IMR-90 (cell line): ENCODE data around the gene SATB2. TPM values are rescaled to one million over a fixed set of nuclear protein-coding genes. Genes with fewer than 3 reads are reported as not detected.

ENCODE experiments used
- ATAC-seq: fragments of 200-7000 bp; cut with Tn5 transposase; 2 replicates; pipeline ENCODE4 v1.9.1; 2020; ENCODE audit warnings: low read depth, mild to moderate bottlenecking, moderate library complexity
- BruUV-seq: library from RNA; stranded (reverse); fragments of 400-500 nt; replicated peaks from 2 replicates; lab custom pipeline; 2021; lab: Mats Ljungman, UMichigan
- CTCF ChIA-PET: fragments of 300-600 bp; formaldehyde crosslinking; extraction: SDS; loops from one replicate; lab custom pipeline; 2021; ENCODE audit warnings: antibody characterized with exemption; lab: Yijun Ruan, JAX
- POLR2A ChIA-PET: fragments of 300-600 bp; sonication (Branson Sonifier 250); formaldehyde crosslinking; loops from one replicate; lab custom pipeline; 2022; ENCODE audit warnings: antibody characterized with exemption; ENCODE audit not compliant: unreplicated experiment; lab: Charles Lee
- DNase-seq: peaks from one replicate; pipeline ENCODE4 v3.0.0; 2013
- H2AFZ ChIP-seq: replicated peaks from 2 replicates; pipeline ENCODE3; 2013; ENCODE audit warnings: low read length, mild to moderate bottlenecking; ENCODE audit not compliant: poor library complexity
- H2AK5ac ChIP-seq: 2 replicates; pipeline ENCODE4 v1.6.1; 2013; ENCODE audit warnings: low read depth, low read length, inconsistent platforms
- H2AK9ac ChIP-seq: replicated peaks from 2 replicates; pipeline ENCODE3; 2013; ENCODE audit warnings: mild to moderate bottlenecking, low read depth, low read length, moderate library complexity; ENCODE audit not compliant: poor library complexity
- H2BK120ac ChIP-seq: 2 replicates; pipeline ENCODE4 v1.6.1; 2013; ENCODE audit warnings: low read depth, low read length, inconsistent platforms
- H2BK15ac ChIP-seq: 3 replicates; pipeline ENCODE4 v1.6.1; 2013; ENCODE audit warnings: low read depth, low read length, inconsistent platforms
- H2BK20ac ChIP-seq: 2 replicates; pipeline ENCODE4 v1.6.1; 2013; ENCODE audit warnings: low read depth, mild to moderate bottlenecking, inconsistent platforms, low read length, moderate library complexity
- H2BK5ac ChIP-seq: 2 replicates; pipeline ENCODE4 v1.6.1; 2013; ENCODE audit warnings: mild to moderate bottlenecking, low read depth, low read length, inconsistent platforms; ENCODE audit not compliant: poor library complexity, severe bottlenecking
- H3K14ac ChIP-seq: replicated peaks from 2 replicates; pipeline ENCODE4 v1.6.1; 2013; ENCODE audit warnings: low read depth, low read length, inconsistent platforms
- H3K18ac ChIP-seq: 2 replicates; pipeline ENCODE4 v1.6.1; 2013; ENCODE audit warnings: low read depth, low read length, control low read depth
- H3K23ac ChIP-seq: 2 replicates; pipeline ENCODE4 v1.6.1; 2013; ENCODE audit warnings: low read depth, low read length, inconsistent platforms
- H3K27ac ChIP-seq: 2 replicates; pipeline ENCODE4 v1.5.1; 2013; ENCODE audit warnings: mild to moderate bottlenecking, control low read depth, low read length; ENCODE audit not compliant: insufficient read depth
- H3K27me3 ChIP-seq: 2 replicates; pipeline ENCODE4 v1.6.1; 2013; ENCODE audit warnings: low read length; ENCODE audit not compliant: control insufficient read depth, insufficient read depth
- H3K36me3 ChIP-seq: 2 replicates; pipeline ENCODE4 v1.6.1; 2013; ENCODE audit warnings: low read length, mixed read lengths; ENCODE audit not compliant: control insufficient read depth, insufficient read depth
- H3K4ac ChIP-seq: 2 replicates; pipeline ENCODE4 v1.6.1; 2013; ENCODE audit warnings: low read depth, low read length, inconsistent platforms
- H3K4me1 ChIP-seq: 2 replicates; pipeline ENCODE4 v1.6.1; 2013; ENCODE audit warnings: low read length, mixed read lengths; ENCODE audit not compliant: control insufficient read depth, insufficient read depth
- H3K4me2 ChIP-seq: 2 replicates; pipeline ENCODE4 v1.6.1; 2013; ENCODE audit warnings: low read depth, mild to moderate bottlenecking, control low read depth, low read length, moderate library complexity
- H3K4me3 ChIP-seq: 2 replicates; pipeline ENCODE4 v1.5.1; 2013; ENCODE audit warnings: low read depth, mild to moderate bottlenecking, control low read depth, low read length, moderate library complexity; ENCODE audit not compliant: insufficient read depth
- H3K56ac ChIP-seq: 2 replicates; pipeline ENCODE4 v1.6.1; 2013; ENCODE audit warnings: low read length, inconsistent platforms; ENCODE audit not compliant: insufficient read depth; ENCODE audit errors: extremely low read depth
- H3K79me1 ChIP-seq, 2 experiments: 2 replicates each; pipeline ENCODE4 v1.6.1; 2013; ENCODE audit warnings: low read length in 2 of 2, inconsistent platforms in 1 of 2, low read depth in 1 of 2
- H3K9ac ChIP-seq: 2 replicates; pipeline ENCODE4 v1.6.1; 2013; ENCODE audit warnings: low read depth, low read length, control low read depth
- H3K9me1 ChIP-seq: 2 replicates; pipeline ENCODE4 v1.6.1; 2013; ENCODE audit warnings: low read length, inconsistent platforms; ENCODE audit not compliant: insufficient read depth
- H3K9me3 ChIP-seq: 2 replicates; pipeline ENCODE4 v1.6.1; 2013; ENCODE audit warnings: low read length; ENCODE audit not compliant: control insufficient read depth, insufficient read depth
- H4K20me1 ChIP-seq: 2 replicates; pipeline ENCODE4 v1.6.1; 2013; ENCODE audit warnings: low read length, inconsistent platforms; ENCODE audit not compliant: insufficient read depth
- H4K5ac ChIP-seq: 2 replicates; pipeline ENCODE4 v1.6.1; 2013; ENCODE audit warnings: mild to moderate bottlenecking, low read depth, low read length, control low read depth
- H4K8ac ChIP-seq, 2 experiments: 2 replicates each; pipeline ENCODE4 v1.6.1; 2013; ENCODE audit warnings: low read depth in 2 of 2, low read length in 2 of 2, control low read depth in 1 of 2, inconsistent platforms in 1 of 2
- H4K91ac ChIP-seq: 2 replicates; pipeline ENCODE4 v1.6.1; 2013; ENCODE audit warnings: low read depth, low read length, inconsistent platforms; ENCODE audit not compliant: insufficient read depth
- NFE2L2 ChIP-seq: fragments of 150-350 bp; IDR thresholded peaks from 2 replicates; pipeline ENCODE4 v1.6.1; 2016; ENCODE audit warnings: low read depth, mild to moderate bottlenecking, low read length
- RCOR1 ChIP-seq: IDR thresholded peaks from 2 replicates; pipeline ENCODE4 v1.6.1; 2012; ENCODE audit warnings: mild to moderate bottlenecking, low read length, improper control_type of control experiment; ENCODE audit not compliant: insufficient replicate concordance
- RFX5 ChIP-seq: IDR thresholded peaks from 2 replicates; pipeline ENCODE4 v1.8.0; 2012; ENCODE audit warnings: low read depth, mild to moderate bottlenecking, low read length, moderate library complexity
- WGBS, 2 experiments: methylation state at CpG; one replicate each; pipeline versions ENCODE4 v1.1.5 to v1.1.7; 2013; ENCODE audit warnings: missing lambda C conversion rate in 2 of 2; ENCODE audit not compliant: insufficient read length in 1 of 2; ENCODE audit errors: extremely low coverage in 2 of 2; 5-methylcytosine and 5-hydroxymethylcytosine counted together
- dilution Hi-C: fragments of 300-500 bp; cut with HindIII; formaldehyde crosslinking; loops from one replicate; pipeline ENCODE4 v1.14.3; 2018; ENCODE audit warnings: low sequenced_read_pairs; ENCODE audit not compliant: unreplicated experiment
- in situ Hi-C: fragments of 300-500 bp; cut with MboI; formaldehyde crosslinking; loops from 3 replicates; pipeline ENCODE4 v1.14.3; 2019; ENCODE audit warnings: low sequenced_read_pairs, inconsistent platforms, mixed read lengths
- intact Hi-C: fragments of 100-400 bp; cut with micrococcal nuclease; formaldehyde crosslinking; loops from 2 replicates; pipeline ENCODE4 v1.10.0; 2022
- polyA plus RNA-seq, 3 experiments: library from polyadenylated mRNA; depleted of rRNA; stranded (reverse); fragments of >200 nt; gene quantifications; 2 replicates each; pipeline ENCODE4 v1.2.3, GENCODE V29; 2012; ENCODE audit warnings: low replicate concordance in 1 of 3
- total RNA-seq: library from RNA; depleted of rRNA; stranded (reverse); fragments of >200 nt; gene quantifications from 2 replicates; pipeline ENCODE4 v1.2.3, GENCODE V29; 2012
- TF ChIP-seq, protein P1 (sequence below): fragments of 150-350 bp; IDR thresholded peaks from 2 replicates; pipeline ENCODE4 v1.6.1; 2017; ENCODE audit warnings: mild to moderate bottlenecking, antibody characterized with exemption, low read length, low read depth
- TF ChIP-seq, protein P2 (sequence below): conservative IDR thresholded peaks from 2 replicates; pipeline ENCODE4 v1.5.1; 2012; ENCODE audit warnings: mild to moderate bottlenecking, low read depth, low read length, improper control_type of control experiment
- TF ChIP-seq, protein P3 (sequence below): fragments of 150-350 bp; IDR thresholded peaks from 2 replicates; pipeline ENCODE4 v1.6.1; 2016; ENCODE audit warnings: low read depth, mild to moderate bottlenecking, low read length, moderate library complexity, borderline replicate concordance

The SATB2 gene
- total and polyA plus RNA-seq, 2 of the 4 experiments (the other 2 are of a cell fraction) = 6.2 to 8.4 TPM

DNA sequence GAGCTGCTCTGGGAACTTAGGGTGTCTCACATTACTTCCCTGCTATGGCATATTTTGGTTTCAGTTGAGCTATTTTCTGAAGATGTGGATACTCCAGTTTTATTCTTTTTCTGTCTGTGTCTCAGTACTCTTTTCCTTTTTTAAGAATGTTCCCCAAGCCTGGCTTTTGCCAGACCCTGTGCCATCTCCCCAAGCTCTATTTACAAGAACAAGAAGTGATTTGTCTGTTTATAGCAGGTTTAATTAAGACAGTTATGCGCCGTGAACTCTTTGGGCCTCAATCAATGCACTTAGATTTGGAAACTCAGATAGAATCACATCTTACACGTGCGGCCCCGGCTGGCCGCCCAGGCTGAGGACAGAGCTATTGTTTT is 8.9 kb upstream of the SATB2 start:
- Histone ChIP-seq H3K14ac (no peak overlapping the region), H3K27ac (no peak overlapping the region)

More for the DNA sequence above, 8.9 kb upstream of the SATB2 start:
- Histone ChIP-seq H2AK9ac (no peak overlapping the region), H4K91ac (no peak overlapping the region), H3K4me3 (no peak overlapping the region), H3K27me3 (peaks cover 74% of the 10 kb centered on the region), H3K36me3 (no peaks in the 10 kb centered on the region), H3K4me2 (no peak overlapping the region), H3K9me1 (no peaks in the 10 kb centered on the region), H4K8ac (no peak overlapping the region), H3K9ac (no peak overlapping the region), H2BK20ac (no peak overlapping the region), H4K5ac (no peak overlapping the region), H3K4ac (no peak overlapping the region), H3K4me1 (no peaks in the 10 kb centered on the region), H3K56ac (no peak overlapping the region), H4K20me1 (no peaks in the 10 kb centered on the region; the same call in 1 of the 2 replicates), H2AFZ (no peak overlapping the region), H3K9me3 (0 out of 2 replicates have a peak, but pooled peaks cover 2% of the 10 kb centered on the region), H3K18ac (no peak overlapping the region), H2BK120ac (no peak overlapping the region), H2BK5ac (no peak overlapping the region), H3K79me1 (no peaks in the 10 kb centered on the region), H2BK15ac (no peak overlapping the region), H2AK5ac (no peak overlapping the region), H3K23ac (no peak overlapping the region)
- no peak for ATAC-seq
- in situ Hi-C loops (no loop called here), intact Hi-C loops (no loop called here), dilution Hi-C loops (no loop called here)
- ChIA-PET POLR2A (no interaction called here), CTCF (interaction anchor here (0.9 kb wide), 1 partner anchor 447 kb away, joined by 3 read pairs; no protein-coding TSS in a partner anchor)
- WGBS, 2 experiments = no CpG with 5 or more reads among the region's 6 CpGs
- BruUV-seq = no TSS peak
- TF ChIP-seq NFE2L2 (no peak), RCOR1 (no peak), RFX5 (no peak)
- TF ChIP-seq, protein P1, sequence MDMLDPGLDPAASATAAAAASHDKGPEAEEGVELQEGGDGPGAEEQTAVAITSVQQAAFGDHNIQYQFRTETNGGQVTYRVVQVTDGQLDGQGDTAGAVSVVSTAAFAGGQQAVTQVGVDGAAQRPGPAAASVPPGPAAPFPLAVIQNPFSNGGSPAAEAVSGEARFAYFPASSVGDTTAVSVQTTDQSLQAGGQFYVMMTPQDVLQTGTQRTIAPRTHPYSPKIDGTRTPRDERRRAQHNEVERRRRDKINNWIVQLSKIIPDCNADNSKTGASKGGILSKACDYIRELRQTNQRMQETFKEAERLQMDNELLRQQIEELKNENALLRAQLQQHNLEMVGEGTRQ = no peak
- TF ChIP-seq, protein P2, sequence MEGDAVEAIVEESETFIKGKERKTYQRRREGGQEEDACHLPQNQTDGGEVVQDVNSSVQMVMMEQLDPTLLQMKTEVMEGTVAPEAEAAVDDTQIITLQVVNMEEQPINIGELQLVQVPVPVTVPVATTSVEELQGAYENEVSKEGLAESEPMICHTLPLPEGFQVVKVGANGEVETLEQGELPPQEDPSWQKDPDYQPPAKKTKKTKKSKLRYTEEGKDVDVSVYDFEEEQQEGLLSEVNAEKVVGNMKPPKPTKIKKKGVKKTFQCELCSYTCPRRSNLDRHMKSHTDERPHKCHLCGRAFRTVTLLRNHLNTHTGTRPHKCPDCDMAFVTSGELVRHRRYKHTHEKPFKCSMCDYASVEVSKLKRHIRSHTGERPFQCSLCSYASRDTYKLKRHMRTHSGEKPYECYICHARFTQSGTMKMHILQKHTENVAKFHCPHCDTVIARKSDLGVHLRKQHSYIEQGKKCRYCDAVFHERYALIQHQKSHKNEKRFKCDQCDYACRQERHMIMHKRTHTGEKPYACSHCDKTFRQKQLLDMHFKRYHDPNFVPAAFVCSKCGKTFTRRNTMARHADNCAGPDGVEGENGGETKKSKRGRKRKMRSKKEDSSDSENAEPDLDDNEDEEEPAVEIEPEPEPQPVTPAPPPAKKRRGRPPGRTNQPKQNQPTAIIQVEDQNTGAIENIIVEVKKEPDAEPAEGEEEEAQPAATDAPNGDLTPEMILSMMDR = no peak
- TF ChIP-seq, protein P3, sequence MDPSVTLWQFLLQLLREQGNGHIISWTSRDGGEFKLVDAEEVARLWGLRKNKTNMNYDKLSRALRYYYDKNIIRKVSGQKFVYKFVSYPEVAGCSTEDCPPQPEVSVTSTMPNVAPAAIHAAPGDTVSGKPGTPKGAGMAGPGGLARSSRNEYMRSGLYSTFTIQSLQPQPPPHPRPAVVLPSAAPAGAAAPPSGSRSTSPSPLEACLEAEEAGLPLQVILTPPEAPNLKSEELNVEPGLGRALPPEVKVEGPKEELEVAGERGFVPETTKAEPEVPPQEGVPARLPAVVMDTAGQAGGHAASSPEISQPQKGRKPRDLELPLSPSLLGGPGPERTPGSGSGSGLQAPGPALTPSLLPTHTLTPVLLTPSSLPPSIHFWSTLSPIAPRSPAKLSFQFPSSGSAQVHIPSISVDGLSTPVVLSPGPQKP = no peak
- DNase-seq = no peak
